Spinal cord (tissue), 10 donors: Measurements from ENCODE around the gene ZHX3. TPM values are rescaled to one million over a fixed set of nuclear protein-coding genes. Genes with fewer than 3 reads are reported as not detected.

Source experiments
- DNase-seq, 6 donors: peaks; one replicate each; pipeline versions ENCODE4 v3.0.0 to v3.0.0-alpha.2; 2013 to 2015; ENCODE audit warnings: low spot score in 6 of 6, low read depth in 4 of 6
- H3K27ac ChIP-seq: one replicate; pipeline ENCODE4 v1.5.1; 2013; ENCODE audit warnings: low read depth, low read length, control low read depth
- H3K27me3 ChIP-seq: one replicate; pipeline ENCODE4 v1.6.1; 2013; ENCODE audit warnings: low read length; ENCODE audit not compliant: control insufficient read depth, insufficient read depth
- H3K36me3 ChIP-seq: one replicate; pipeline ENCODE4 v1.6.1; 2013; ENCODE audit warnings: low read length; ENCODE audit not compliant: control insufficient read depth, insufficient read depth
- H3K4me1 ChIP-seq: one replicate; pipeline ENCODE4 v1.6.1; 2013; ENCODE audit warnings: low read length; ENCODE audit not compliant: control insufficient read depth, insufficient read depth
- H3K4me3 ChIP-seq: one replicate; pipeline ENCODE4 v1.5.1; 2013; ENCODE audit warnings: low read depth, low read length, control low read depth
- H3K9me3 ChIP-seq: one replicate; pipeline ENCODE4 v1.6.1; 2013; ENCODE audit warnings: low read length; ENCODE audit not compliant: control insufficient read depth, insufficient read depth
- WGBS: methylation state at CpG from one replicate; pipeline ENCODE4 v1.1.5; 2013; ENCODE audit warnings: missing lambda C conversion rate; ENCODE audit not compliant: insufficient coverage; 5-methylcytosine and 5-hydroxymethylcytosine counted together
- polyA plus RNA-seq, 2 donors: library from polyadenylated mRNA; unstranded; fragments of 120-200 nt; gene quantifications; one replicate each; pipeline ENCODE4 v1.2.1, GENCODE V29; 2013; ENCODE audit not compliant: insufficient read length in 2 of 2
- total RNA-seq, 2 donors: library from RNA; depleted of rRNA in 1 of 2; stranded (reverse); fragments of 120-200 nt in 1 of 2; fragments of >200 nt in 1 of 2; gene quantifications; one replicate each; pipeline versions ENCODE4 v1.2.3 to v1.2.4, GENCODE V29; 2013 to 2014
- donor health status: healthy.

Gene ZHX3
- total and polyA plus RNA-seq, 4 donors = 28.5 to 36.3 (median 31.0) TPM

DNA sequence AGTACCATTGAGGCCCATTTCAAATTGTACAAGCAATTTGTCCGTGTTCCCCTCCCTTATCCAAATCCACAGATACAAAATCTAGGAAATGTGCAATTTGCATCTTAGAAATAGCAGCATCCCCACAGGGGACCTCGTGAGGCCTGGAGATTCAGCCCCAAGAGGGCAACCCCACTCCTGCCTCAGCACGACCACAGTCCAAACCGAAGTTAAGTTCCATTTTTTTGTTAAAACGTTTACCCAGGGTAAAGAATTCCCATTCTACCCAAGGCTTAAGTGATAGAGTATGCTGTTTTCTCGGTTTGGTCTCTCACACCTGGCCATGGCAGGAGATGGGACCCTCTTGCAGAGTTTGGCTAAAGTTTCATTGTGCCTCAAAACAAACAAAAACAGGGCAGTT lies 139.0 kb downstream of the ZHX3 start:
- Histone ChIP-seq H3K4me1 (peaks cover 72% of the 10 kb centered on the region), H3K27me3 (no peaks in the 10 kb centered on the region), H3K27ac (peak overlapping the region; percentile 49), H3K4me3 (no peak overlapping the region), H3K9me3 (no peaks in the 10 kb centered on the region), H3K36me3 (peaks cover 46% of the 10 kb centered on the region)
- DNase-seq = no peak
- 75% methylated on average over 2 of the region's 6 CpGs for WGBS

GRCh38 chr20:41177636-41178035 lies 139.9 kb downstream of the ZHX3 start:
- Histone ChIP-seq H3K36me3 (peaks cover 47% of the 10 kb centered on the region), H3K27ac (peak overlapping the region; percentile 49), H3K4me3 (no peak overlapping the region), H3K4me1 (peaks cover 75% of the 10 kb centered on the region), H3K27me3 (no peaks in the 10 kb centered on the region), H3K9me3 (no peaks in the 10 kb centered on the region)
- DNase-seq = peak in 4 of 6 donors; percentile 13 to 76 (median 29)
- 44% methylated on average over 2 of the region's 2 CpGs for WGBS

- Histone ChIP-seq H3K27me3 (no peaks in the 10 kb centered on the region), H3K36me3 (peaks cover 51% of the 10 kb centered on the region), H3K27ac (peak overlapping the region; percentile 49), H3K4me3 (no peak overlapping the region), H3K9me3 (no peaks in the 10 kb centered on the region), H3K4me1 (peaks cover 78% of the 10 kb centered on the region)
- no peak for DNase-seq
- 97% methylated on average over 5 of the region's 8 CpGs for WGBS
Measured at GRCh38 chr20:41176711-41177552, 140.6 kb downstream of the ZHX3 start.

DNA sequence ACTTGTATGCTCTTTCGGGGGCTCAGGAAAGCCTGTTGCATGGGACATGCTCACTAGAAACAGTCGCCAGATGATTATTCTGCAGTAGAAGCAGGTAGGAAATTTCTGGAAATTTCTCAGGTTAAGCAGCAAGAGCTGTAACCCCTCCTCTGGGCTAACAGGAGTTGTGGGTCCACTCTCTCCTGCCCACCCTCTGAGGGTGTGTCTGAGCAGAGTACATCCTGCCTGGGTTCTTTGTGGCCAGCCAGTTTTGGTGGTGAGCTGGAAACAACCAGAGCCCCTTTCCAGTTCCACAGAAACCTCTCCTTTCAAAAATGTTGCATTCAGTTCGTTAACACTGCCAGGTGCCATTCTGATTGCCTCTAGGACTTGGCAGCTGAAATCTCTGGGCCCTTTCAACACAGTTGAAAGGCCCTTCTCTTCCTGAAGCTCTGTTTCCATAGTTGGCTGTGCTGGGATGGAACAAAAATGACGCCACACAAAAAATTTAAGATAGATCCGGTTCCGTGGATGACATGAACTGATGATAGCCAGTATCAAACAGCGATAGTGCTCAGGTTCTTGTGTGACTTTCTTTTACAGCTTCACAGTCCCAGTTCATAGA lies 141.7 kb downstream of the ZHX3 start:
- H3K27me3 ChIP-seq = no peaks in the 10 kb centered on the region
- peak in 1 of 6 donors; percentile 66 for DNase-seq
- 69% methylated on average over 6 of the region's 7 CpGs for WGBS
- H3K36me3 ChIP-seq = peaks cover 56% of the 10 kb centered on the region
- peaks cover 76% of the 10 kb centered on the region for H3K4me1 ChIP-seq
- H3K27ac ChIP-seq = peak overlapping the region; percentile 49
- H3K4me3 ChIP-seq = no peak overlapping the region
- H3K9me3 ChIP-seq = no peaks in the 10 kb centered on the region

DNA sequence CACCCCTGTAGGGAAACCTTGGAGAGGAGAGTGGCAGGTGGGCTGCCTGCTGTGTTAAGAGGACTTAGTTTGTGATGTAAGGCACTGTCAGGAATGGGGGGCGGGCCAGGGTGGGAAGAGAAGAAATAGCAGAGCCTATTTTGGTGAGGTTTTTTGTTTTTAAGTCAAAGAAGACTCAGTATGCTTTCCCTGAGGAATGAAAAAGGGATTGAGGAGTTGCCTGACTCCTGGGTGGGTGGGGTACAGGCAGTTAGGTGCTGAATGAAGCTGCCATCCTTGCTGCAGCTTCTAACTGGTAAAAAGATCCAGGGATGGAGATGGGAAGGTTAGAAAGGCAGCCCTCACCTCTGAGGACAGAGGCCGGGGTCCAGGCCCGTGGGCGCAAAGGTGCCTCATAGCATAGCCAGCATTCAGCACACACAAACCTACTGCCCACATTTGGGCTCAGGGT lies 142.3 kb downstream of the ZHX3 start:
- peak overlapping the region; percentile 49 for H3K27ac ChIP-seq
- WGBS = 90% methylated on average over 4 of the region's 4 CpGs
- H3K36me3 ChIP-seq = peaks cover 60% of the 10 kb centered on the region

GRCh38 chr20:41174782-41175181 lies 142.7 kb downstream of the ZHX3 start:
- H3K27ac ChIP-seq = peak overlapping the region; percentile 49
- H3K4me3 ChIP-seq = no peak overlapping the region
- no peaks in the 10 kb centered on the region for H3K27me3 ChIP-seq
- no peak for DNase-seq
- H3K36me3 ChIP-seq = peaks cover 64% of the 10 kb centered on the region
- no peaks in the 10 kb centered on the region for H3K9me3 ChIP-seq
- 73% methylated on average over 1 of the region's 2 CpGs for WGBS
- H3K4me1 ChIP-seq = peaks cover 66% of the 10 kb centered on the region

More for the DNA sequence above, 142.3 kb downstream of the ZHX3 start:
- H3K4me3 ChIP-seq = no peak overlapping the region
- peaks cover 70% of the 10 kb centered on the region for H3K4me1 ChIP-seq
- H3K27me3 ChIP-seq = no peaks in the 10 kb centered on the region
- H3K9me3 ChIP-seq = no peaks in the 10 kb centered on the region
- no peak for DNase-seq

- WGBS = 80% methylated on average over 10 of the region's 10 CpGs
- peaks cover 62% of the 10 kb centered on the region for H3K4me1 ChIP-seq
- DNase-seq = no peak
- H3K4me3 ChIP-seq = no peak overlapping the region
- peak overlapping the region; percentile 49 for H3K27ac ChIP-seq
- no peaks in the 10 kb centered on the region for H3K9me3 ChIP-seq
- H3K27me3 ChIP-seq = no peaks in the 10 kb centered on the region
- peaks cover 68% of the 10 kb centered on the region for H3K36me3 ChIP-seq
Measured at GRCh38 chr20:41174373-41174772, 143.2 kb downstream of the ZHX3 start.

DNA sequence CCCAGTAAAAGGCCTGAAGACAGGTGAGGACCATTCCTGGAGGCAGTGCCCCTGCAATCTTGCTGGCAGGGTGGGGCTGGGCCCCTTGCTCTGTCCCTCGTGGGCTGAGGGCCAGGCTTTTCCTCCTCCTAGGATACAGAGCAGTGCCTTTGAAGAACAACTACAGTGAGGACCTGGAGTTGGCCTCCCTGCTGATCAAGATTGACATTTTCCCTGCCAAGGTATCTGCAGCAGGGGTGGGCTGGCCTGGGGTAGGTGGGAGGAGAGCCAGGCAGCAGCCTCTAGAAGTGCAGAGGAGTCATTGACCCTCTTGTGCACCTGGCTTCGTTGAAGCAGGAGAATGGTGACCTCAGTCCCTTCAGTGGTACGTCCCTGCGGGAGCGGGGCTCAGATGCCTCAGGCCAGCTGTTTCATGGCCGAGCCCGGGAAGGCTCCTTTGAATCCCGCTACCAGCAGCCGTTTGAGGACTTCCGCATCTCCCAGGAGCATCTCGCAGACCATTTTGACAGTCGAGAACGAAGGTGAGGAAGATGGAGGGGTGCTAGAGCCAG lies 143.7 kb downstream of the ZHX3 start:
- WGBS = 94% methylated on average over 13 of the region's 13 CpGs
- H3K4me3 ChIP-seq = no peak overlapping the region
- H3K36me3 ChIP-seq = peaks cover 73% of the 10 kb centered on the region
- H3K27me3 ChIP-seq = no peaks in the 10 kb centered on the region
- no peaks in the 10 kb centered on the region for H3K9me3 ChIP-seq
- peak overlapping the region; percentile 49 for H3K27ac ChIP-seq
- peaks cover 61% of the 10 kb centered on the region for H3K4me1 ChIP-seq
- DNase-seq = no peak

DNA sequence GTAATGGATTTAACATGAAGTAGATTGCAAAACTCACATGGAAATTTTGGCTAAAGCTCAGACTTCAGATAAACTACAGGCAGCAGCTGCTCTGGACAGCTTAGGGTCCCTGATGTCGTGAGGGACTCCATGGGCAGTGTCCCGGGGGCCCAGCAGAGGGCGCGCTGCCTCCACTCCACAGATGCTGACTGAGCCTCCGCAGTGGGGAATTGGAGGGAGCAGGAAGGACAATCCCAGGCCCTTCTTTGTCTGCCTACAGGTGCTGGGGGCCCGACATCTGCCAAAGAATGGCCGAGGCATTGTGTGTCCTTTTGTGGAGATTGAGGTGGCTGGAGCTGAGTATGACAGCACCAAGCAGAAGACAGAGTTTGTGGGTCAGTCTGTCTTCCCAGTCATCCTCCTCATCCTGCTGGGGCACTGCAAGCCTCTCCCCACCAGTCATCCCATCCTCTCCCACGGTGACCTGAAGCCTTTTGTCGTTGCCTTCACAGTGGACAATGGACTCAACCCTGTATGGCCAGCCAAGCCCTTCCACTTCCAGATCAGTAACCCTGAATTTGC lies 144.3 kb downstream of the ZHX3 start:
- peak overlapping the region; percentile 49 for H3K27ac ChIP-seq
- H3K27me3 ChIP-seq = no peaks in the 10 kb centered on the region
- WGBS = 6% methylated on average over 7 of the region's 9 CpGs
- H3K4me3 ChIP-seq = no peak overlapping the region
- H3K4me1 ChIP-seq = peaks cover 54% of the 10 kb centered on the region
- H3K9me3 ChIP-seq = no peaks in the 10 kb centered on the region
- DNase-seq = peak in 5 of 6 donors; percentile 41 to 89 (median 57)
- peaks cover 79% of the 10 kb centered on the region for H3K36me3 ChIP-seq
